ENCODE measurements around the gene SMARCA1.

Gene SMARCA1

DNA sequence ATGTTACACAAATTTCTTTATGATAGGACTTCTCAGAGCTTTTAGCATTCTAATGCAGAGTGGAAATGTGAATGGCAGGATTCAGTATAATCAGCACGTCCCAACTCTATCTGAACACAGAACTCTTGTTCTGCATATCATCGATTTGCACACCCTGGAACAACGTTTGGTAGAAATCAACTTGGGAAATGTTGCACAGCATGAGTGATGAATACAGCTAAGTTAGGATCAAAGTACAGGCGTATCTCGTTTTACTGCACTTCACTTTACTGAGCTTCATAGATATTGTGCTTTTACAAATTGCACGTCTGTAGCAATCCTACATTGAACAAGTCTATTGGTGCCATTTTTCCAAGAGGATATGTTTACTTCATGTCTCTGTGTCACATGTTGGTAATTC lies 70.8 kb downstream of the SMARCA1 start:
- DNase-seq (ENCODE audit: low read depth in 2 of 2): no peak

- DNase-seq (ENCODE audit: low read depth in 2 of 2): no peak
These were observed 73.2 kb downstream of the SMARCA1 start for GRCh38 chrX:129450123-129450522.

DNA sequence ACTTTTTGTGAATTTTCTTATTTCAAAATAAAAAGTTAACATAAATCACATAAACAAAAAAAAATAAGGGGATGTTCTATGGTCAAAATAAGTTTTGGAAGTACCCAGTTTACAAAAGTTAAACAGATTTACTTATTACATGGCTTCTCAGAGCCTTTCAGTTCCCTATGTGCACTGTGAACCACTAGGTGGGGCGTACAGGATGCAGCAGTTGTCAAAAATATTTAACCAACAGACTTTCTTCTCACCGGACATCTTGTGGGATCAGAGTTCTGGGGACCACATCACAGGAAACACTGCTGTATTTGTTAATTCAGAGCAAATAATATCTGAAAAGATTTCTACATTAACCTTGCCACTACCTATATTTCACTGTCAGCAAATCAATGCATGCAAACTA lies 74.1 kb downstream of the SMARCA1 start:
- no peak for DNase-seq (ENCODE audit: low read depth in 2 of 2)

GRCh38 chrX:129445436-129445835 lies 77.9 kb downstream of the SMARCA1 start:
- DNase-seq (ENCODE audit: low read depth in 2 of 2): no peak

GRCh38 chrX:129433945-129434344 lies 89.3 kb downstream of the SMARCA1 start:
- DNase-seq (ENCODE audit: low read depth in 2 of 2): no peak

GRCh38 chrX:129433461-129433860 lies 89.8 kb downstream of the SMARCA1 start:
- DNase-seq (ENCODE audit: low read depth in 2 of 2): no peak

GRCh38 chrX:129427267-129427666 lies 96.0 kb downstream of the SMARCA1 start:
- DNase-seq (ENCODE audit: low read depth in 2 of 2): no peak

DNA sequence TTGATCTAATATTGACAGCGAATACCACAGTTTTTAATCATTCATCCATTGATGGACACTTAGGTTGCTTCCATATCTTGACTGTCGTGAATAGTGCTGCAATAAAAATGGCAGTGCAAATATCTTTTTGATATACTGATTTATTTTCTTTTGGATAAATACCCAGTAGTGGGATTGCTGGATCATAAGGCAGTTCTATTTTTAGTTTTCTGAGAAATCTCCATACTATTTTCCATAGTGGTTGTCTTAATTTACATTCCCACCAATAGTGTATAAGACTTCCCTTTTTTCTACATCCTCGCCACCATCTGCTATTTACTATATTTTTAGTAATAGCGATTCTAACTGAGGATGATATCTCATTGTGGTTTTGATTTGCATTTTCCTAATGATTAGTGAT lies 100.1 kb downstream of the SMARCA1 start:
- no peak for DNase-seq (ENCODE audit: low read depth in 2 of 2)

- no peak for DNase-seq (ENCODE audit: low read depth in 2 of 2)
These were observed 118.7 kb downstream of the SMARCA1 start for GRCh38 chrX:129404670-129405008.

DNA sequence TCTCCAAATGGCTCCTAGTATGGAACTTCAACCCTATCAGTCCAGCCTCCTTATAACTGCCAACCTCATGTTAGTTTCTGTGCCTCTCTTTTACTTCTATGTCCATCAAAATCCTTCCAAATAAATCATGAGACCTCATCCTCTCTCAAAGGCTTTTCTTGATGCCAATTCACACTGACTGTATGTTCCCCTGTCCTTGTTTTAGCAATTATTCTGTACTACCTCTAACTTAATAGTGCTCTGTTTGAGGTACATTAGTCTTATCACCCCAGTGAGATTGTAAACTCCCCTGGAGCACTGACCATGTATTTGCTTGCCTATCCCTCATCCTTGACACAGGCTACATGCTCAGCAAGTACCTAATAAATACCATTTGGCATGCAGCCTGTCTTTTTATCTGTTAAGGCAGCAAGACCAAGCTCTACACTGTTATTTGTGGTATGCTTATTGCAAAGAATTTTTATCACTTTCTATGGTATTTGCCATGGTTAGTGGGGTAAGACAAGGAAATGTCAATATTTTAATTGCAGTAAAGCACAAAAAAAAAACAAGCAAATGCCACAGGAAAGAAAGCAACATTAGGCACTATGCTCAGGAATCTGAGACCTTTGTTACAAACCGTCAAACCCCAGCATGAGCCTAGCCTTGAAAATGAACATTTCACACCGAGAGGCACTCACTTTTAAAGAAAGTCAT lies 119.2 kb downstream of the SMARCA1 start:
- no peak for DNase-seq (ENCODE audit: low read depth in 2 of 2)

Data from stimulated activated CD8-positive, alpha-beta memory T cell treated with anti-CD3 and anti-CD28 coated beads, Interleukin-15, amount 100 ng/mL, for 4 hours (primary cell).